Trophoblast cell (in vitro differentiated cells and primary cell): ENCODE results near the gene RCAN2.

ENCODE experiments used
- DNase-seq, 2 donors: peaks; one replicate each; pipeline ENCODE4 v3.0.0-alpha.2; 2016
- H2AFZ ChIP-seq: 2 replicates; pipeline ENCODE4 v1.6.1; 2013; ENCODE audit warnings: low read length, moderate library complexity, mild to moderate bottlenecking; ENCODE audit not compliant: insufficient read depth, poor library complexity
- H2AK5ac ChIP-seq: 2 replicates; pipeline ENCODE4 v1.6.1; 2013; ENCODE audit warnings: mild to moderate bottlenecking, low read length
- H2BK120ac ChIP-seq: 2 replicates; pipeline ENCODE4 v1.6.1; 2013; ENCODE audit warnings: low read length, mild to moderate bottlenecking, moderate library complexity; ENCODE audit not compliant: insufficient read depth, poor library complexity
- H2BK12ac ChIP-seq: 2 replicates; pipeline ENCODE4 v1.6.1; 2013; ENCODE audit warnings: mild to moderate bottlenecking, low read length, moderate library complexity
- H2BK5ac ChIP-seq: 2 replicates; pipeline ENCODE4 v1.6.1; 2013; ENCODE audit warnings: low read length, low read depth, moderate library complexity, mild to moderate bottlenecking; ENCODE audit not compliant: poor library complexity
- H3K14ac ChIP-seq: 2 replicates; pipeline ENCODE4 v1.6.1; 2013; ENCODE audit warnings: mild to moderate bottlenecking, low read length
- H3K18ac ChIP-seq: 2 replicates; pipeline ENCODE4 v1.6.1; 2013; ENCODE audit warnings: mild to moderate bottlenecking, low read length
- H3K23ac ChIP-seq: 2 replicates; pipeline ENCODE4 v1.6.1; 2013; ENCODE audit warnings: low read length
- H3K27ac ChIP-seq: 2 replicates; pipeline ENCODE4 v1.5.1; 2013; ENCODE audit warnings: low read depth, mild to moderate bottlenecking, inconsistent platforms, low read length, moderate library complexity
- H3K27me3 ChIP-seq: 2 replicates; pipeline ENCODE4 v1.6.1; 2013; ENCODE audit warnings: inconsistent platforms, mild to moderate bottlenecking, low read length, moderate library complexity; ENCODE audit not compliant: insufficient read depth
- H3K36me3 ChIP-seq, 2 experiments: 1 replicate in 1 of 2; 2 replicates in 1 of 2; pipeline ENCODE4 v1.6.1; 2013; ENCODE audit warnings: low read length in 2 of 2, mild to moderate bottlenecking in 2 of 2, moderate library complexity in 1 of 2; ENCODE audit not compliant: insufficient read depth in 2 of 2, control insufficient read depth in 1 of 2
- H3K4ac ChIP-seq: 2 replicates; pipeline ENCODE4 v1.6.1; 2013; ENCODE audit warnings: low read depth, mild to moderate bottlenecking, low read length, moderate library complexity
- H3K4me1 ChIP-seq, 2 experiments: 1 replicate in 1 of 2; 2 replicates in 1 of 2; pipeline ENCODE4 v1.6.1; 2013; ENCODE audit warnings: low read length in 2 of 2, mild to moderate bottlenecking in 2 of 2, moderate library complexity in 1 of 2; ENCODE audit not compliant: insufficient read depth in 2 of 2, control insufficient read depth in 1 of 2
- H3K4me2 ChIP-seq: 2 replicates; pipeline ENCODE4 v1.6.1; 2013; ENCODE audit warnings: inconsistent platforms, mild to moderate bottlenecking, low read length, moderate library complexity
- H3K4me3 ChIP-seq: 2 replicates; pipeline ENCODE4 v1.5.1; 2013; ENCODE audit warnings: mild to moderate bottlenecking, low read depth, low read length, inconsistent platforms
- H3K79me1 ChIP-seq: one replicate; pipeline ENCODE4 v1.6.1; 2013; ENCODE audit warnings: low read length
- H3K79me2 ChIP-seq: 2 replicates; pipeline ENCODE4 v1.6.1; 2013; ENCODE audit warnings: low read length, mild to moderate bottlenecking; ENCODE audit not compliant: control insufficient read depth, insufficient read depth, poor library complexity
- H3K9ac ChIP-seq: 2 replicates; pipeline ENCODE4 v1.6.1; 2013; ENCODE audit warnings: mild to moderate bottlenecking, low read length
- H3K9me3 ChIP-seq: 2 replicates; pipeline ENCODE4 v1.6.1; 2013; ENCODE audit warnings: low read depth, mild to moderate bottlenecking, control low read depth, inconsistent platforms, low read length; ENCODE audit not compliant: insufficient read depth
- H4K12ac ChIP-seq: 2 replicates; pipeline ENCODE4 v1.6.1; 2013; ENCODE audit warnings: low read depth, mild to moderate bottlenecking, low read length, moderate library complexity
- H4K8ac ChIP-seq: 2 replicates; pipeline ENCODE4 v1.6.1; 2013; ENCODE audit warnings: low read depth, mild to moderate bottlenecking, low read length, moderate library complexity
- H4K91ac ChIP-seq: one replicate; pipeline ENCODE4 v1.6.1; 2013; ENCODE audit warnings: low read depth, mild to moderate bottlenecking, low read length, moderate library complexity
- WGBS: extraction: QIAGEN DNeasy Blood & Tissue Kit; methylation state at CpG from one replicate; pipeline ENCODE4 v1.1.7; 2013; ENCODE audit warnings: missing lambda C conversion rate; ENCODE audit not compliant: insufficient read length, insufficient coverage; ENCODE audit errors: extremely low coverage; 5-methylcytosine and 5-hydroxymethylcytosine counted together

The RCAN2 gene

GRCh38 chr6:46451343-46451742 is 39.9 kb downstream of the RCAN2 start:
- Histone ChIP-seq H3K79me1 (no peaks in the 10 kb centered on the region), H4K91ac (no peak overlapping the region), H3K4me1 (no peaks in the 10 kb centered on the region), H3K27me3 (no peaks in the 10 kb centered on the region), H3K27ac (no peak overlapping the region), H4K8ac (no peak overlapping the region), H3K9me3 (no peaks in the 10 kb centered on the region), H3K4me3 (no peak overlapping the region), H3K23ac (no peak overlapping the region), H2BK12ac (no peak overlapping the region), H4K12ac (no peak overlapping the region), H2BK5ac (no peak overlapping the region), H3K79me2 (no peaks in the 10 kb centered on the region), H3K18ac (no peak overlapping the region), H3K4ac (no peak overlapping the region), H2BK120ac (no peak overlapping the region), H3K14ac (no peak overlapping the region), H2AK5ac (no peak overlapping the region), H3K9ac (no peak overlapping the region), H3K36me3 (no peaks in the 10 kb centered on the region), H2AFZ (no peak overlapping the region), H3K4me2 (no peak overlapping the region)
- no CpG with 5 or more reads among the region's 4 CpGs for WGBS
- peak in 1 of 2 donors; percentile 10 for DNase-seq

GRCh38 chr6:46444772-46445454 is 46.3 kb downstream of the RCAN2 start:
- no peak overlapping the region for H2AFZ ChIP-seq
- WGBS: no CpG with 5 or more reads among the region's 3 CpGs

GRCh38 chr6:46443623-46444022 is 47.6 kb downstream of the RCAN2 start:
- Histone ChIP-seq H4K8ac (no peak overlapping the region), H3K4ac (no peak overlapping the region), H2AFZ (no peak overlapping the region), H3K4me3 (no peak overlapping the region), H3K27me3 (no peaks in the 10 kb centered on the region), H3K9me3 (peaks cover 4% of the 10 kb centered on the region), H3K79me2 (no peaks in the 10 kb centered on the region), H2BK5ac (no peak overlapping the region), H3K79me1 (no peaks in the 10 kb centered on the region), H4K91ac (no peak overlapping the region), H3K27ac (no peak overlapping the region), H3K18ac (no peak overlapping the region), H2AK5ac (no peak overlapping the region), H3K4me1 (no peaks in the 10 kb centered on the region), H2BK12ac (no peak overlapping the region), H3K36me3 (no peaks in the 10 kb centered on the region), H3K23ac (no peak overlapping the region), H2BK120ac (no peak overlapping the region), H3K4me2 (no peak overlapping the region), H3K14ac (no peak overlapping the region), H3K9ac (no peak overlapping the region), H4K12ac (no peak overlapping the region)
- no peak for DNase-seq
- no CpG with 5 or more reads among the region's 3 CpGs for WGBS

More at GRCh38 chr6:46444772-46445454, 46.3 kb downstream of the RCAN2 start:
- H3K9ac ChIP-seq: no peak overlapping the region
- H3K4me1 ChIP-seq: no peaks in the 10 kb centered on the region
- H3K18ac ChIP-seq: no peak overlapping the region
- no peaks in the 10 kb centered on the region for H3K79me1 ChIP-seq
- no peak overlapping the region for H4K8ac ChIP-seq
- no peak overlapping the region for H3K27ac ChIP-seq
- no peak overlapping the region for H2BK12ac ChIP-seq
- H3K36me3 ChIP-seq: no peaks in the 10 kb centered on the region
- no peak overlapping the region for H3K4me2 ChIP-seq
- no peak overlapping the region for H2AK5ac ChIP-seq
- no peak overlapping the region for H3K23ac ChIP-seq
- H3K9me3 ChIP-seq: peaks cover 4% of the 10 kb centered on the region
- no peak overlapping the region for H2BK120ac ChIP-seq
- no peak overlapping the region for H2BK5ac ChIP-seq
- H3K14ac ChIP-seq: no peak overlapping the region
- H4K91ac ChIP-seq: no peak overlapping the region
- no peak overlapping the region for H4K12ac ChIP-seq
- no peak overlapping the region for H3K4ac ChIP-seq
- no peaks in the 10 kb centered on the region for H3K79me2 ChIP-seq
- H3K4me3 ChIP-seq: no peak overlapping the region
- no peaks in the 10 kb centered on the region for H3K27me3 ChIP-seq
- no peak for DNase-seq

- no peak for DNase-seq
- Histone ChIP-seq H4K12ac (no peak overlapping the region), H3K27me3 (no peaks in the 10 kb centered on the region), H3K4ac (no peak overlapping the region), H3K14ac (no peak overlapping the region), H2BK5ac (no peak overlapping the region), H3K79me2 (no peaks in the 10 kb centered on the region), H3K9ac (no peak overlapping the region), H2BK12ac (no peak overlapping the region), H3K23ac (no peak overlapping the region), H2AK5ac (no peak overlapping the region), H3K79me1 (no peaks in the 10 kb centered on the region), H3K27ac (no peak overlapping the region), H2BK120ac (no peak overlapping the region), H3K18ac (no peak overlapping the region), H3K4me1 (peaks cover 0 to 8% of the 10 kb centered on the region in 2 experiments), H3K4me2 (no peak overlapping the region), H4K8ac (no peak overlapping the region), H3K36me3 (no peaks in the 10 kb centered on the region), H3K4me3 (no peak overlapping the region), H2AFZ (no peak overlapping the region), H3K9me3 (peaks cover 4% of the 10 kb centered on the region), H4K91ac (no peak overlapping the region)
- no CpG with 5 or more reads among the region's 1 CpG for WGBS
Measured at GRCh38 chr6:46440641-46441040, 50.6 kb downstream of the RCAN2 start.
